KBM-7 (cell line): ENCODE results near the gene SLC16A3.
A peak's percentile ranks its signal among the peaks of the same experiment; 100 is the strongest.

Source experiments
- DNase-seq: peaks from one replicate; pipeline ENCODE4 v3.0.0-alpha.2; 2015
- in situ Hi-C: fragments of 300-500 bp; cut with MboI; formaldehyde crosslinking; loops from 2 replicates; pipeline ENCODE4 v1.14.3; 2020; ENCODE audit warnings: low sequenced_read_pairs, low pct_unique_long_range_greater_than_20kb, mixed read lengths

The SLC16A3 gene

DNA sequence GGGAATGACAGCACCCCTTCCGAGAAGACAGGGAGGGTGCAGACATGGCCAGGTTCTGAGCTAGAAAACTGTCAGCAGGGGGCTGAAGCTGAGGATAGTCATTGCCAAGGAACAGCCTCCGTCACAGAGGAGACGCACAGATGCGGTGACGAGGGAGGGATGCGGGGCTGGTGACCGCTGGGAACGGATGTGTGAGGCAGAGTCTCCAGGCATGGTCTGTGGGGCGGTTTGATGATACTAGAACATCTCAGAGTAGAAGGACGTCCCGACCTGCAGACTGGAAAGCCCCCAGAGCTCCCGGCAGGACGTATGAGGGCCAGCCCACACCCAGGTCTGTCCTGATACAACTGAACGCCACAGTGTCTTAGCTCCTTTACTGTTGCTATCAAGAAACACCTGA is 46.5 kb downstream of the SLC16A3 start:
- in situ Hi-C loops = no loop called here
- DNase-seq = no peak

DNA sequence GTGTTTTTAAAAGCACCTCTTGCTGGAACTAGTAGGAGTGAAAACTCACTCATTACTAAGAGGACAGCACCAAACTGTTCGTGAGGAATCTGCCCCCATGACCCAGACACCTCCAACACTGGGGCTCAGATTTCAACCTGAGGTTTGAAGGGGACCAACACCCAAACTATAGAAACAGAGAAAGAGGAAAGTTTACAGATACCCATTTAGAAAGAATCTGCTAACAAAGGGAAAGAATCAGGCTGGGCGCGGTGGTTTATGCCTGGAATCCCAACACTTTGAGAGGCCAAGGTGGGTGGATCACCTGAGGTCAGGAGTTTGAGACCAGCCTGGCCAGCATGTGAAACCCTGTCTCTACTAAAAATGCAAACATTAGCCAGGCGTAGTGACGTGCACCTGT is 48.1 kb downstream of the SLC16A3 start:
- no peak for DNase-seq
- in situ Hi-C loops = no loop called here

DNA sequence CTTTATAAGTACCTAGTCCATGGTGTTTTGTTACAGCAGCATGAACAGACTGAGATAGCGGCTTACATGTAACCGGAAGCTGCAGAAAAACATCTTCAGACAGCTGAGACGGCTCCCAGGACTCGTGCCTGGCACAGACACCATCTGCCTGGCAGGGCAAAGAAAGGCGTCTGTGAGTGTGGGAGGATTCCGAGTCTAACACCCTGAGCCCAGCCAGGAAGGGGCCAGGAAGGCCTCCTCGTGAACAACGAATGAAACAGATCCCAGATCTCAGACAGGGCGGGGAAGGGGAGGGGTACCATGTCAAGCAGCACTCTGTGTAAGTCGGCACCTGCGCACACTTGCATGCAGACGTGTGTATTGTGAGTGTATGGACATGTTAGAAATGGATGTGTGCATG is 49.0 kb downstream of the SLC16A3 start:
- no peak for DNase-seq
- in situ Hi-C loops = no loop called here

DNA sequence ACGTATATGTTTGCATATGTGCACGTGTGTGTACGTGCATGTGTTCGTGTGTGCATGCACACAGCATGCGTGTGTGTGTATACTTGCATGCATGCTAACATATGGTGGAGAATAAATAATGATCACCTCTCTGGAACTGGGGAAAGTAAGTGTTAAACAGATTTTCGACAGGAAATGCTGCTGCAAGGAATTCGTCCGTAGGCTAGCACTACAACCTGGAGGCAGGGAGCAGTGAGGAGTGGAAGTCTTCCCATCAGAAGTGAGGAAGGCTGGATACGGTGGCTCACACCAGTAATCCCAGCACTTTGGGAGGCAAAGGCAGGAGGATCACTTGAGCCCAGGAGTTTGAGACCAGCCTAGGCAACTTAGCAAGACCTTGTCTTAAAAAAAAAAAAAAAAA is 49.5 kb downstream of the SLC16A3 start:
- no peak for DNase-seq
- in situ Hi-C loops = no loop called here

DNA sequence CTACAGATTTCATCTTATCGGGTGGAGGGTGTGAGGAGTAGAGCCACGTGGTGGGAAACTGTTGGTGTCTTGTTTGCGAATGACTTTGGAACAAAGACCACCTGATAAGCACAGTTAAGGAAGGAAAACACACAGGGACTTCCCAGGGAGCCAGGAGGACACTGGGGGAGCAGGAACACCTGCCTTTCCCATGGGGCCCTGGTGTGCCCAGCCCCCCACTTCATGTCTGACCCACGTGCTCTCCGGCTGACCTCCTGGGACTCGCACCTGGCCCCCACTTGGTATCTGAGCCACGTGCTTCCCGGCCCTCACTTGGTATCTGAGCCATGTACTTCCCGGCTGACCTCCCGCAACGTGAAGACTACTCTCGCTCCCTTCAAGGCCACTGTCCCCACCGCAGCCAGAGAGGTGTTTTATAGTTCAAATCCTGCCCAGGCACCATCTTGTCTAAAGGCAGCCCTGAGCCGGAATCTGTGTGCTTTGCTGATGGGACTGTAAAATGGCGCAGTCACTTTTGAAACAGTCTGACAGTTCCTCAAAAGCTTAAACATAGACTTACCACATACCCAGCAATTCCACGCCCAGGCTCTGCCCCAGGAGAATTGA is 50.0 kb downstream of the SLC16A3 start:
- in situ Hi-C loops = no loop called here
- DNase-seq = no peak

DNA sequence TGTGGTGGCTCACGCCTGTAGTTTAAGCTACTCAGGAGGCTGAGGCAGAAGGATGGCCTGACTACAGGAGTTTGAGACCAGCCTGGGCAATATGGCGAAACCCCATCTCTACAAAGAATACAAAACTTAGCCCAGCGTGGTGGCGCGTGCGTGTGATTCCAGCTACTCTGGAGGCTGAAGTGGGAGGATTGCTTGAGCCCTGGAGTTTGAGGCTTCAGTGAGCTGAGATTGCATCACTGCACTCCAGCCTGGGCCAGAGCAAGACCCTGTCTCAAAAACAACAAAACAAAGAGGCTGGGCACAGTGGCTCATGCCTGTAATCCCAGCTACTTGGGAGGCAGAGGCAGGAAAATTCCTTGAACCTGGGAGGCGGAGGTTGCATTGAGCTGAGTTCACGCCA is 51.7 kb downstream of the SLC16A3 start:
- in situ Hi-C loops = no loop called here
- DNase-seq = no peak

DNA sequence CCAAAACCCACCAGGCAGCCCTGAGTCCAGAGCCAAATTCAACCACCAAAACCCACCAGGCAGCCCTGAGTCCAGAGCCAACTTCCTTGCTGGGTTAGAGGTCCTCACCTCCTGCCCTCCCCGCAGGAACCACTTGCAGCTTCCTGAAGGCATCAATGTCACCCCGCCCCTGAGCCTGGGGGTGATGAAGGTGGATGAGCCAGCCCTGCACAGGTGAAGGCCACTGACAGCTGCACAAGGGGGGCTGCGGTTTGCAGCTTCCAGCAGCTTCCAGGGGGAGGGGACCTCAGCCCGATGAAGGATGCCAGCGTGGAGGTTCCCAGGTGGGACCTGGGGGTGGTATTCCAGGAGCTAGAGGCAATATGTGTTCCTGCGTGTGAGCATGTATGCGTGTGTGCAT is 52.2 kb downstream of the SLC16A3 start:
- in situ Hi-C loops = no loop called here
- DNase-seq = no peak

DNA sequence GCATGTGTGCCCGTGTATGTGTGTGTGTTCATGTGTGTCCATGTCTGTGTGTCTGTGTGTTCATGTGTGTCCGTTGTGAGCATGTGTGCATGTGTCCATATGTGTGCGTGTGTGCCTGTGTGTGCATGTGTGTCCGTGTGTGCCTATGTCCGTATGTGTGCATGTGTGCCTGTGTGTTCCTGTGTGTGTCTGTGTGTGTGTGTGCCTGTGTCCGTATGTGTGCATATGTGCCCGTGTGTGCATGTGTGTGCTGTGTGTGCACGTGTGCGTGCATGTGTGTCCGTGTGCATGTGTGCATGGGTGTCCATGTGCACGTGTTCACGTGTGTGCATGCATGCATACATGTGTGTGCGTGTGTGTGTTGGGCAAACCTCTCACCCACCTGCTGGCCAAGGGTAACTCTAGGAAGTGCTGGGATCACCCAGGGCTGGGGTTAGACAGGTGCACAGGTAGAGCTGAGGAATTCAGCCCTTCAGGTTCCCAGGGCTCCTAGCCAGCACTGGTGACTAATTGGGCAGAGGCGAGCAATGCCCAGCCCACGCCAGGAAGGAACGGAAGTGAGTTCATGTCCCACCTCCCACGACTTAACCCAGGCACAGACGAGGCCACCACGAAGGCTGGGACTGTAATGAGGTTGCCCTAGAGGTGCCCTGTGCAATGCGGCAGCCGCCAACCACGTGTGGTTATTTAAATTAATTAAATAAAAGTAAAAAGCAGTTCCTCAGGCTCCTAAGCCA is 52.8 kb downstream of the SLC16A3 start:
- in situ Hi-C loops = no loop called here
- DNase-seq = no peak

DNA sequence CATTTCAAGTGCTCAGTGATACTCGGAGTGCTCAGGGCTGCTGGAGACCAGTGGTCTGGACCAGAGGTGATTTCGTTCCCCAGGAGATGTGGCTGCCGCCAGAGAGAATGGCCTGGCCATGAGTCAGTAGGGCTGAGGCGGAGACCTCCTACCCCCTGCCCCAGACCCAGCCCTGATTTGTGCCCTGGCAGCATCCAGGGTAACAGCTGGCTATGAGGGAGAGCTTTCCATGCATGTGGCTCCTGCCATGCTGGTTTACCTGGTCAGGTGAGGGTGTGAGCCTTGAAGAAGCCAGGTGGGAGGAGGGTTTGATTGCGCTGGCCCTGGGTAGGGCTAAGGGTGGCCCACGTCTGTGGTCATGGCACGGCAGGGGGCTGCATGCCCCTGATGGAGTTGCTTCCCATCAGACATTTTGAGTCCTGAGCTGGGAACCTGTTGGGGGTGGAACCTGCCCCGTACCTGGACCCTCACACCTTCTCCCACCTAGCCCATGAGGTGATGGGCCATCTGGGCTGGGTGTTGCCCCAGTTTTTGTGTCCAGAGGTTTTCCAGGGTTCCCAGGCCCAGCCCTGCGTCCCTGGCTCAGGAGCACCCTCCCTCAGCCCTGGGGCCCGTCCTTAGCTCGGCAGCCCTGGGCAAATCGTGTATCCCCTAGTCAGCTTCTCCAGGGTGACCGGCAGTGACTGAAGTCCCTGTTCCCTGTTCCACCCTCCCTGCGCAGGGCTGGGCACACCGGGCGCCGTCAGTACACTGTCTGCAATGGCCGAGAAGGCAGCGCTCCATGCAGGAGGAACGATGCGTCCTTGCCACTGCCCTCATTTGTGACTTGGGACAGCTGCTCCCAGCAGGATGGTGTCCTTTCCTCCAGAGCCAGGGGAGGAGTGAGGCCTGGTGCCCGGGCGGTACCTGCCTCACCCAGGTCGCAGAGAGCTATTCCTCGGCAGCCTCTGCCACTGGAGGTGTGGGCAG is 53.7 kb downstream of the SLC16A3 start:
- in situ Hi-C loops = no loop called here
- no peak for DNase-seq

DNA sequence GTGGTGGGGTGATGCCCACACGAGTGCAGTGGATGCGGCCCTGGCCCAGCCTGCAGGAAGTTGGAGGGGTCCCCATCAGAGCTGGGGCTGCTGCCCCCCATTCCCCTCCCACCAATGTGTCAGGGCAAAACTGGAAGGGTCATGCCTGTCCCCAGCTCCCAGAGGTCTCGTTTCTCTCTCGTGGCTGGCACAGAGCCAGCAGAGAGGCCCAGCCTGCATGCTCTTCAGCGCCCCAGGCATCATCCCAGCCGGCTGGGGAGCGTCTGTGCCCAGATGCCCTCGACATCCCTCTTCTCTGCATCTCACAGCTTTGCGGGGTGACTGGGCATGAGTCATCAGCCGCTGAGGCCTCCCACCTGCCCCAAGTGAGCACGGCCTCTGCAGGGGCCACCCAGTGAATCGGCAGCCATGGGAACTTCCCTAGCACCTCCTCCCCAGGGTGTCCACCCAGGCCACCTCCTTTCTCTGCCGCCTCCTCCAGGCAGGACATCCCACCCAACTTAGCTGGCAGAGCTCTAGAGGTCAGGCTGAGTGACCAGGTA is 54.4 kb downstream of the SLC16A3 start:
- in situ Hi-C loops = no loop called here

DNA sequence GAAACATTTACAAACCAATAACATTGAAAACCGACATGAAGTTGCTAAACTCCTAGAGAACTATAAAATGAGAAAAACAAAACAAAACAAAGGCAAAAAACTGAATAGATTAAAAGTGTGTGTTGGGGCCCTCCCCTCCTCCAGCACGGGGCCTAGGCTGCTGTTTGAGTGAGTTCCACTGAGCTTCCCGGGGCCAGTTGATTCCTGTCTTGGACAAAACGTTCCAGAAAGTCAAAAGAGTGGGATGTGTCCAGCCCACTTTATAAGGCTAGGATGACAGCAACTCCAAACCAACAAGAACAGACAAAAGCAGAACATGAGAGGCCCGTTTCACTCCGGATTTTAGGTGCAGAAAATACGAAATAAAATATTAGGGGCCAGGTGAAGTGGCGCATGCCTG is 56.3 kb downstream of the SLC16A3 start:
- DNase-seq = no peak
- in situ Hi-C loops = no loop called here

More for the DNA sequence above, 54.4 kb downstream of the SLC16A3 start:
- no peak for DNase-seq

DNA sequence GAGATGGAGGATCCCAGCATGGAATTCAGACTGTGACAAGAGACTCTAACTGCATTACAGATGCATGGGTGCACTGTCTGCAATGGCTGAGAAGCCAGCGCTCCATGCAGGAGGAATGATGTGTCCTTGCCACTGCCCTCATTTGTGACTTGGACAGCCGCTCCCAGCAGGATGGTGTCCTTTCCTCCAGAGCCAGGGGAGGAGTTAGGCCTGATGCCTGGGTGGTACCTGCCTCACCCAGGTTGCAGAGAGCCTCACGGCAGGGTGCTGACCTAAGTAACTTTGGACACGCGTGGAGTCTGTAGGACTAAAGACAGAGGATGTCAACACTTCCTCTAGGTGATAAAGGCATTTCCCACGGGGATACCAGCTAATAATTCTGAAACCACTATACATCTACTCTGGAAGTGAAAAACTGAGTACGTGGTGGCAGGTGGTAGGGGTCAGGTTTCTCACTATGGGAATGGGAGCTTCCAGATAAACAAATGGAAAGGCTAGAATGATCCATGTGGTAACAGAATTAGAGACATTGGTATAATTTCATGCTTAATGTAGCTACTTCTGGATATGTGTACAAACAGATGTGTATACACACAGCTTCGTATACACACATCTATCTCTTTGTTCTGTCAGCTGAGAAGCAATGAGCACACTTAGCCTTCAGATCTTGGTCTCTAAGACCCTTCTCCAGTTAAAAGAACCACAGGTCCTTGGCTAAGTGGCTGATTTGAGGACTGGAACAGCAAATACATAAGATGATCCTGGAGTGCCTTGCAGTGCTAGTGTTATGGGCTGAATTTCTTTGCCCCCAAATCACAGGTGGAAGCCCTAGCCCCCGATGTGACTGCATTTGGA is 58.4 kb downstream of the SLC16A3 start:
- DNase-seq = no peak
- in situ Hi-C loops = no loop called here

DNA sequence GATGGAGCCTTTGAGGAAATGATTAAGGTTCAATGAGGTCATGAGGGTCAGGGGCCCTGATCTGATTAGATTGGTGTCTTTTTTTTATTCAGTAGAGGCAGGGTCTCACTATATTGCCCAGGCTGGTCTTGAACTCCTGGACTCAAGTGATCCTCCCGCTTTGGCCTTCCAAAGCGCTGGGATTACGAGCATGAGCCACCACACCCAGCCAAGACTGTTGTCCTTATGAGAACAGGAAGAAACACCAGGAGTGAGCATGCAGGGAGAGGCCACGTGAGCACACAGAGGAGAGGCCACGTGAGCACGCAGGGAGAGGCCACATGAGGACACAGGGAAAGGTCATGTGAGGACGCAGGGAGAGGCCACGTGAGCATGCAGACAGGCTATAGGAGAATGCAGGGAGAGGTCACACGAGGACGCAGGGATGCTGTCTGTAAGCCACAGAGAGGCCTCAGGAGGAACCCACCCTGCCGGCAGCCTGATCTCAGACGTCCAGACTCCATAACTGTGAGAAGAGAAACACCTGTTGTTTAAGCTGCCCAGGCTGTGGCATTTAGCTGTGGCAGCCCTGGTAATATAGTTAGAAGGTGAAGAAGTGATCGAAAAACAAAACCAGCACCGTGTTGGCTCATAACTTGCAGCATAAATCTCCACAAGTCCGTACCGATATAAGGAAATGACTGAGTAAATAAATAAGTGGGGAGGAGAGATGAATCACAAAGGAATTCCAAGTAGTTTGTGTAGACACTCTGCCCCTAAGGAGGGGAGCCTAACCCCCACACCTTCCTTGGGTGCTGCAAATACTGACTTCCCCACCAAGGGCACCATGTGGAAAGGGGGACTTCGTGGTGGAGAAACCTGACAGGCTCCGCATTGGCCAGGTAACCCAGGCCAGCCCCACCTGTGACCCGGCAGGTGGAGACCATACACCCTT is 59.3 kb downstream of the SLC16A3 start:
- peak; percentile 97 for DNase-seq
- in situ Hi-C loops = no loop called here
